VCaP (cell line): ENCODE data around the gene DISC1.

Experiments used
- H3K27ac ChIP-seq: fragments of 450-650 bp; 2 replicates; pipeline ENCODE4 v1.5.1; 2017
- CTCF ChIP-seq: fragments of 450-650 bp; conservative IDR thresholded peaks from 2 replicates; pipeline ENCODE4 v1.5.1; 2017; ENCODE audit warnings: mild to moderate bottlenecking, moderate library complexity

Gene DISC1

GRCh38 chr1:231887166-231887565 is 260.6 kb downstream of the DISC1 start:
- H3K27ac ChIP-seq = no peak overlapping the region
- TF ChIP-seq CTCF = no peak

- H3K27ac ChIP-seq = no peak overlapping the region
- no peak for TF ChIP-seq CTCF
These were observed 261.3 kb downstream of the DISC1 start for GRCh38 chr1:231887866-231888265.

- no peak overlapping the region for H3K27ac ChIP-seq
- TF ChIP-seq CTCF = no peak
These were observed 264.2 kb downstream of the DISC1 start for GRCh38 chr1:231890791-231891190.

GRCh38 chr1:231893400-231894102 is 267.0 kb downstream of the DISC1 start:
- H3K27ac ChIP-seq = no peak overlapping the region
- TF ChIP-seq CTCF = no peak

- no peak overlapping the region for H3K27ac ChIP-seq
- no peak for TF ChIP-seq CTCF
These were observed 270.2 kb downstream of the DISC1 start for GRCh38 chr1:231896806-231897205.

GRCh38 chr1:231899046-231899445 is 272.5 kb downstream of the DISC1 start:
- no peak for TF ChIP-seq CTCF
- no peak overlapping the region for H3K27ac ChIP-seq

GRCh38 chr1:231899713-231900435 is 273.3 kb downstream of the DISC1 start:
- no peak overlapping the region for H3K27ac ChIP-seq
- TF ChIP-seq CTCF = no peak
